HL-60 (cell line): ENCODE data around the gene DTD1.

Experiments
- DNase-seq, 2 experiments: peaks; one replicate each; pipeline ENCODE4 v3.0.0-alpha.2; 2010 to 2020; ENCODE audit warnings: low read depth in 1 of 2, low spot score in 1 of 2
- H3K27ac ChIP-seq: fragments of 250-450 bp; sonication (Bioruptor Pico); replicated peaks from 2 replicates; pipeline ENCODE4 v1.5.1; 2020; ENCODE audit warnings: mild to moderate bottlenecking, moderate library complexity
- H3K27me3 ChIP-seq: fragments of 250-450 bp; sonication (Bioruptor Pico); 2 replicates; pipeline ENCODE4 v1.5.1; 2021; ENCODE audit warnings: mild to moderate bottlenecking, moderate library complexity; ENCODE audit not compliant: insufficient read depth, poor library complexity, severe bottlenecking
- H3K4me3 ChIP-seq: replicated peaks from 2 replicates; pipeline ENCODE4 v1.5.1; 2011; ENCODE audit warnings: mild to moderate bottlenecking, control low read depth, low read length; ENCODE audit not compliant: insufficient read depth
- CTCF ChIP-seq: IDR thresholded peaks from one replicate; pipeline ENCODE4 v1.5.1; 2011; ENCODE audit warnings: low read length, control low read depth, inconsistent platforms; ENCODE audit not compliant: insufficient read depth
- GABPA ChIP-seq: IDR thresholded peaks from 2 replicates; pipeline ENCODE4 v1.6.1; 2012; ENCODE audit warnings: low read depth
- POLR2AphosphoS5 ChIP-seq: IDR thresholded peaks from 2 replicates; pipeline ENCODE4 v1.6.1; 2012; ENCODE audit warnings: low read depth
- REST ChIP-seq: IDR thresholded peaks from 2 replicates; pipeline ENCODE4 v1.6.1; 2012; ENCODE audit warnings: low read depth; ENCODE audit not compliant: insufficient replicate concordance
- SPI1 ChIP-seq: IDR thresholded peaks from 2 replicates; pipeline ENCODE4 v1.6.1; 2012; ENCODE audit warnings: low read depth, mild to moderate bottlenecking, borderline replicate concordance
- long read RNA-seq: library from polyadenylated mRNA; unstranded; transcript quantifications from one replicate; pipeline ENCODE4 v2.0.0, GENCODE V29; 2020

DTD1 gene
- long read RNA-seq, transcript DTD1-201 (6 exons, 1,387 nt) = major isoform, 139 of 145 reads
- long read RNA-seq, partial matches to known transcripts = 0 of 145 reads
- long read RNA-seq, other reads (novel, unspliced or antisense) = 6 of 145 reads

DNA sequence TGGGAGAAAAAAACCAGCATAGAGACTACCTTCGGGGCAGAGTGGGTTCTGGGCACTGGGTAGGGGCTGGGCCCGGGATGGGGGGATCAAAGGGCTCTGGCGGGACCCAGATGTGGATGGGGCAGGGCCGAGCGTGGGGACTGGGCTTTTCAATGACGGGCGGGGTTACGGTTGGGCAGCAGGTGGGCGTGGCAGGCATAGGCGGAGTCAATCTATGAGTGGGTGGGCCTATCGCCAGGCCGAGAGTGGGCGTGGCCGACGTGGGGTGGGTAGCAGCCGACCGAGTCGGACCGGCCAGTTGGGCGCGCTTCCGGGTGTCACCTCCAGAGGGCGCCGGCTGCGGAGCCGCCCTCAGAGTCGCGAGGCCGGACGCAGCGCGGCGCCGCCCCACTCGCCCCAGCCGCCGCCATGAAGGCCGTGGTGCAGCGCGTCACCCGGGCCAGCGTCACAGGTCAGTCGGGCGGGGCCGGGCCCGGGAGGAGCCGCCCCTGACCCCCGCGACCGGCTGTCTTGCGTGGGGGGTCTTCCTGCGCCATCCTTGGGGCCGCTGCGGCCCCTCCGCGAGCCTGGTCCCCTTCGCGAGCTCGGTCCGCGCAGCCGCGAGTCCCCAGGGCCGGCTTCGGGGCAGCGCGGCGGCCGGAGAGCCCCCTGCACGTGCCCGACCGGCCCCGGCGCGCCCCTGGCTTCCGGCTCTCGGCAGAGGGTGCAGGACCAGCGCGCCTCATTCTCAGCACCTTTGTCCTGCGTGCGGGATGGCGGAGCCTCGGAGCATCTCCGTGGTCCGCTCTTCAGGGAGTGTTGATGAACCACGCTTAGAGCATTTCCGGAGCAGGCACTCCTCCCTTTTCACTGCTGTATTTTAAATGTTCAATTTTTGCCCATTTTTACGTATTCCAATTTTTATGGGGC, at the start of gene DTD1:
DTD1 (plus strand) TSS at position 390 of the 909 bp plus-strand sequence; CDS start at position 409, 19 bp downstream.
- TF ChIP-seq CTCF = peak; percentile 50
- peak; percentile 82 for TF ChIP-seq GABPA
- no peak for TF ChIP-seq SPI1
- Histone ChIP-seq H3K27ac (no peak within 1 kb of the TSS), H3K27me3 (no peaks in the 10 kb centered on the region), H3K4me3 (peak within 1 kb of the TSS; percentile 77)
- peak; percentile 81 to 83 for DNase-seq

GRCh38 chr20:18541741-18542140, 46.1 kb upstream of the DTD1 start:
- Histone ChIP-seq H3K27ac (no peak overlapping the region), H3K27me3 (no peaks in the 10 kb centered on the region), H3K4me3 (no peak overlapping the region)
- no peak for TF ChIP-seq SPI1
- no peak for TF ChIP-seq CTCF
- no peak for DNase-seq

- H3K27ac ChIP-seq = no peak overlapping the region
- DNase-seq = no peak
- no peaks in the 10 kb centered on the region for H3K27me3 ChIP-seq
- TF ChIP-seq CTCF (no peak), GABPA (no peak), SPI1 (no peak), POLR2AphosphoS5 (no peak), REST (no peak)
- H3K4me3 ChIP-seq = no peak overlapping the region
Measured at GRCh38 chr20:18543216-18543615, 44.6 kb upstream of the DTD1 start.

GRCh38 chr20:18543932-18544331, 43.9 kb upstream of the DTD1 start:
- no peaks in the 10 kb centered on the region for H3K27me3 ChIP-seq
- no peak overlapping the region for H3K27ac ChIP-seq
- DNase-seq = no peak
- no peak overlapping the region for H3K4me3 ChIP-seq
- TF ChIP-seq REST = no peak
